Endothelial cell of umbilical vein (primary cell): Measurements from ENCODE around the gene ATP6V1G3. TPM values are rescaled to one million over a fixed set of nuclear protein-coding genes. Genes with fewer than 3 reads are reported as not detected.

ENCODE experiments used
- BruUV-seq: library from RNA; stranded (reverse); fragments of 400-500 nt; replicated peaks from 2 replicates; lab custom pipeline; 2021; lab: Mats Ljungman, UMichigan
- CTCF ChIA-PET: fragments of 300-600, 350-600 bp; sonication (Branson Sonifier 250); formaldehyde crosslinking; loops from one replicate; lab custom pipeline; 2021; ENCODE audit warnings: antibody characterized with exemption, inconsistent platforms; lab: Charles Lee
- POLR2A ChIA-PET: fragments of 300-600, 350-600 bp; sonication (Branson Sonifier 250); formaldehyde crosslinking; loops from one replicate; lab custom pipeline; 2021; ENCODE audit warnings: antibody characterized with exemption, inconsistent platforms; lab: Charles Lee
- DNase-seq: peaks from one replicate; pipeline ENCODE4 v3.0.0-alpha.2; 2011; ENCODE audit warnings: low read depth, low spot score
- FAIRE-seq: peaks from 2 replicates; lab custom pipeline; 2011; peaks lifted over from hg19 to GRCh38; lab: Jason Lieb, UNC
- H2AFZ ChIP-seq: 2 replicates; pipeline ENCODE4 v1.6.0; 2012; ENCODE audit warnings: low read depth, low read length, control low read depth, inconsistent platforms
- H3K27ac ChIP-seq: 2 replicates; pipeline ENCODE4 v1.5.1; 2011; ENCODE audit warnings: low read depth, mild to moderate bottlenecking, control low read depth, low read length, moderate library complexity; ENCODE audit not compliant: insufficient read depth
- H3K27me3 ChIP-seq, 2 experiments: 2 replicates each; pipeline versions ENCODE4 v1.6.0 to v1.6.1; 2011; ENCODE audit warnings: low read length in 2 of 2, mixed read lengths in 1 of 2; ENCODE audit not compliant: control insufficient read depth in 2 of 2, insufficient read depth in 2 of 2
- H3K36me3 ChIP-seq, 2 experiments: 2 replicates in 1 of 2; 3 replicates in 1 of 2; pipeline ENCODE4 v1.5.1; 2011; ENCODE audit warnings: low read length in 2 of 2, mild to moderate bottlenecking in 1 of 2, moderate library complexity in 1 of 2; ENCODE audit not compliant: control insufficient read depth in 2 of 2, insufficient read depth in 2 of 2; ENCODE audit errors: extremely low read depth in 1 of 2
- H3K4me1 ChIP-seq: 3 replicates; pipeline ENCODE4 v1.5.1; 2011; ENCODE audit warnings: mild to moderate bottlenecking, low read length; ENCODE audit not compliant: control insufficient read depth, insufficient read depth; ENCODE audit errors: extremely low read depth
- H3K4me2 ChIP-seq: 2 replicates; pipeline ENCODE4 v1.6.1; 2011; ENCODE audit warnings: low read length, control low read depth, mixed read lengths; ENCODE audit not compliant: insufficient read depth
- H3K4me3 ChIP-seq, 3 experiments: fragments of 200-600 bp in 1 of 3; sonication (generic), shearing (Covaris generic) in 1 of 3; replicated peaks in 1 of 3; 2 replicates each; pipeline ENCODE4 v1.5.1; 2011 to 2016; ENCODE audit warnings: control low read depth in 3 of 3, low read length in 3 of 3, mild to moderate bottlenecking in 2 of 3, inconsistent platforms in 1 of 3, low read depth in 1 of 3, moderate library complexity in 1 of 3; ENCODE audit not compliant: insufficient read depth in 1 of 3
- H3K79me2 ChIP-seq: 2 replicates; pipeline ENCODE4 v1.6.0; 2012; ENCODE audit warnings: low read length, inconsistent platforms; ENCODE audit not compliant: control insufficient read depth, insufficient read depth
- H3K9ac ChIP-seq: replicated peaks from 2 replicates; pipeline ENCODE3; 2011; ENCODE audit warnings: low read length, control low read depth; ENCODE audit not compliant: insufficient read depth; ENCODE audit errors: extremely low read depth
- H3K9me1 ChIP-seq: replicated peaks from 3 replicates; pipeline ENCODE4 v1.6.0; 2011; ENCODE audit warnings: mild to moderate bottlenecking, low read length; ENCODE audit not compliant: control insufficient read depth, insufficient read depth; ENCODE audit errors: extremely low read depth
- H3K9me3 ChIP-seq: replicated peaks from 2 replicates; pipeline ENCODE4 v1.5.1; 2012; ENCODE audit warnings: low read length, inconsistent platforms; ENCODE audit not compliant: control insufficient read depth, insufficient read depth
- H4K20me1 ChIP-seq: replicated peaks from 2 replicates; pipeline ENCODE3; 2011; ENCODE audit warnings: mild to moderate bottlenecking, low read length; ENCODE audit not compliant: control insufficient read depth, insufficient read depth; ENCODE audit errors: extremely low read depth
- CTCF ChIP-seq, 2 donors: IDR thresholded peaks; 1 replicate in 1 of 2; 2 replicates in 1 of 2; pipeline ENCODE4 v1.5.1; 2011; ENCODE audit warnings: low read length in 2 of 2, mild to moderate bottlenecking in 2 of 2, moderate library complexity in 2 of 2, control low read depth in 1 of 2, inconsistent platforms in 1 of 2, low read depth in 1 of 2; ENCODE audit not compliant: insufficient read depth in 1 of 2; ENCODE audit errors: extremely low read depth in 1 of 2
- EZH2 ChIP-seq: IDR thresholded peaks from 2 replicates; pipeline ENCODE4 v1.6.1; 2012; ENCODE audit warnings: borderline replicate concordance, low read depth, mild to moderate bottlenecking, moderate library complexity, low read length, inconsistent platforms; ENCODE audit not compliant: severe bottlenecking
- FOS ChIP-seq: IDR thresholded peaks from 2 replicates; pipeline ENCODE4 v1.6.1; 2011; ENCODE audit warnings: mild to moderate bottlenecking, low read length, moderate library complexity, borderline replicate concordance; ENCODE audit not compliant: insufficient read depth
- GATA2 ChIP-seq: IDR thresholded peaks from 2 replicates; pipeline ENCODE4 v1.7.0; 2011; ENCODE audit warnings: low read depth, mild to moderate bottlenecking, moderate library complexity, mixed read lengths, low read length; ENCODE audit not compliant: insufficient read length, insufficient read depth
- JUN ChIP-seq: IDR thresholded peaks from 2 replicates; pipeline ENCODE4 v1.6.1; 2011; ENCODE audit warnings: borderline replicate concordance, low read depth; ENCODE audit not compliant: insufficient read length, insufficient read depth
- MAX ChIP-seq: IDR thresholded peaks from 2 replicates; pipeline ENCODE4 v1.6.1; 2011; ENCODE audit not compliant: insufficient read depth, insufficient read length
- MYC ChIP-seq: IDR thresholded peaks from one replicate; pipeline ENCODE4 v1.6.1; 2011; ENCODE audit warnings: mild to moderate bottlenecking, low read depth, low read length
- POLR2A ChIP-seq: IDR thresholded peaks from 2 replicates; pipeline ENCODE4 v1.6.1; 2012; ENCODE audit warnings: low read depth, mild to moderate bottlenecking, control low read depth, low read length
- POLR2AphosphoS5 ChIP-seq: IDR thresholded peaks from 2 replicates; pipeline ENCODE4 v1.6.1; 2012; ENCODE audit warnings: low read depth, mild to moderate bottlenecking, control low read depth, low read length, moderate library complexity; ENCODE audit not compliant: insufficient read depth
- dilution Hi-C: fragments of 300-500 bp; cut with MboI; formaldehyde crosslinking; loops from one replicate; pipeline ENCODE4 v1.15.0; 2019; ENCODE audit warnings: low sequenced_read_pairs; ENCODE audit not compliant: extremely low pct_ligation_motif_present
- intact Hi-C: fragments of 100-400 bp; cut with micrococcal nuclease; formaldehyde crosslinking; loops from one replicate; pipeline ENCODE4 v1.10.0; 2022
- polyA plus RNA-seq, 4 experiments: library from polyadenylated mRNA; depleted of rRNA in 3 of 4; stranded (reverse) in 3 of 4; unstranded in 1 of 4; fragments of >200 nt; gene quantifications; 2 replicates each; pipeline versions ENCODE4 v1.2.1 to v1.2.3, GENCODE V29; 2011 to 2012; ENCODE audit warnings: missing spikeins in 1 of 4
- total RNA-seq: library from RNA; stranded (reverse); gene quantifications from 2 replicates; pipeline ENCODE4 v1.2.3, GENCODE V29; 2021

Gene ATP6V1G3
- total and polyA plus RNA-seq, 2 donors (not counting 3 experiments of a cell fraction or from before 2014, with no cell fraction given) = not detected

- POLR2A ChIA-PET = no interaction called here
Measured at GRCh38 chr1:198498881-198499280, 41.6 kb downstream of the ATP6V1G3 start.

More at GRCh38 chr1:198498881-198499280, 41.6 kb downstream of the ATP6V1G3 start:
- H4K20me1 ChIP-seq = no peaks in the 10 kb centered on the region
- peaks cover 14% of the 10 kb centered on the region for H3K4me1 ChIP-seq
- dilution Hi-C loops (no loop called here), intact Hi-C loops (no loop called here)
- no peak for TF ChIP-seq FOS
- TF ChIP-seq CTCF (IDR thresholded peaks at IDR 0.05; ENCODE audit: extremely low read depth in 1 of 2, insufficient read depth in 1 of 2, low read depth in 1 of 2, low read length in 2 of 2) = no peak
- no peak for TF ChIP-seq GATA2
- no peak for TF ChIP-seq EZH2
- TF ChIP-seq POLR2A = no peak
- TF ChIP-seq MYC = no peak
- no peak for TF ChIP-seq POLR2AphosphoS5
- TF ChIP-seq JUN = no peak
- no peak for TF ChIP-seq MAX
- no peaks in the 10 kb centered on the region for H3K79me2 ChIP-seq
- CTCF ChIA-PET = no interaction called here
- H3K27me3 ChIP-seq = no peaks in the 10 kb centered on the region
- no peak overlapping the region for H2AFZ ChIP-seq
- no peaks in the 10 kb centered on the region for H3K9me3 ChIP-seq
- no peak overlapping the region for H3K9ac ChIP-seq
- no peak overlapping the region for H3K4me3 ChIP-seq
- no peak for FAIRE-seq
- H3K36me3 ChIP-seq = no peaks in the 10 kb centered on the region
- BruUV-seq = no TSS peak
- no peaks in the 10 kb centered on the region for H3K9me1 ChIP-seq
- H3K27ac ChIP-seq = no peak overlapping the region
- H3K4me2 ChIP-seq = no peak overlapping the region
- no peak for DNase-seq
